Measurements from ENCODE around the gene TUBGCP6.

The TUBGCP6 gene

DNA sequence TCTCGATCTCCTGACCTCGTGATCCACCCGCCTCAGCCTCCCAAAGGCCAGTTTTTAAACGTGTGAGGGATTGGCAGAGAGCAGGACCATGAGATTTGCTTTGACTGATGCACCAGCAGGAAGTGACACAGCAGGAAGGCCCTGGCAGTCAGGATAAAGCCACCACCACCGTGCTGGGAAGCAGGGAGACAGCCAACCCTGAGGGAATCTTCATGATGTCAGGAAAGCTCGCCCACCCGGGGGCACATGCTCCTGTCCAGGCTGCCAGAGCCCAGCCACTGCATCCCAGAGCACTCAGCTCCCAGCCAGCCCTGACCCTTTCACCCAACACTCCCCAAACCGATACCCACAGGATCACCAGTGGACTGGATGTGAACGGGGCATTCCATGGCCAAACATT lies 6.1 kb downstream of the TUBGCP6 start:
- no peak overlapping the region for H3K4me3 ChIP-seq (ENCODE audit: low read depth, low read length)
- TF ChIP-seq, protein P1, sequence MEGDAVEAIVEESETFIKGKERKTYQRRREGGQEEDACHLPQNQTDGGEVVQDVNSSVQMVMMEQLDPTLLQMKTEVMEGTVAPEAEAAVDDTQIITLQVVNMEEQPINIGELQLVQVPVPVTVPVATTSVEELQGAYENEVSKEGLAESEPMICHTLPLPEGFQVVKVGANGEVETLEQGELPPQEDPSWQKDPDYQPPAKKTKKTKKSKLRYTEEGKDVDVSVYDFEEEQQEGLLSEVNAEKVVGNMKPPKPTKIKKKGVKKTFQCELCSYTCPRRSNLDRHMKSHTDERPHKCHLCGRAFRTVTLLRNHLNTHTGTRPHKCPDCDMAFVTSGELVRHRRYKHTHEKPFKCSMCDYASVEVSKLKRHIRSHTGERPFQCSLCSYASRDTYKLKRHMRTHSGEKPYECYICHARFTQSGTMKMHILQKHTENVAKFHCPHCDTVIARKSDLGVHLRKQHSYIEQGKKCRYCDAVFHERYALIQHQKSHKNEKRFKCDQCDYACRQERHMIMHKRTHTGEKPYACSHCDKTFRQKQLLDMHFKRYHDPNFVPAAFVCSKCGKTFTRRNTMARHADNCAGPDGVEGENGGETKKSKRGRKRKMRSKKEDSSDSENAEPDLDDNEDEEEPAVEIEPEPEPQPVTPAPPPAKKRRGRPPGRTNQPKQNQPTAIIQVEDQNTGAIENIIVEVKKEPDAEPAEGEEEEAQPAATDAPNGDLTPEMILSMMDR (IDR thresholded peaks at IDR 0.05; ENCODE audit: low read depth, low read length), result no peak
- H3K4me1 ChIP-seq, result no peaks in the 10 kb centered on the region

DNA sequence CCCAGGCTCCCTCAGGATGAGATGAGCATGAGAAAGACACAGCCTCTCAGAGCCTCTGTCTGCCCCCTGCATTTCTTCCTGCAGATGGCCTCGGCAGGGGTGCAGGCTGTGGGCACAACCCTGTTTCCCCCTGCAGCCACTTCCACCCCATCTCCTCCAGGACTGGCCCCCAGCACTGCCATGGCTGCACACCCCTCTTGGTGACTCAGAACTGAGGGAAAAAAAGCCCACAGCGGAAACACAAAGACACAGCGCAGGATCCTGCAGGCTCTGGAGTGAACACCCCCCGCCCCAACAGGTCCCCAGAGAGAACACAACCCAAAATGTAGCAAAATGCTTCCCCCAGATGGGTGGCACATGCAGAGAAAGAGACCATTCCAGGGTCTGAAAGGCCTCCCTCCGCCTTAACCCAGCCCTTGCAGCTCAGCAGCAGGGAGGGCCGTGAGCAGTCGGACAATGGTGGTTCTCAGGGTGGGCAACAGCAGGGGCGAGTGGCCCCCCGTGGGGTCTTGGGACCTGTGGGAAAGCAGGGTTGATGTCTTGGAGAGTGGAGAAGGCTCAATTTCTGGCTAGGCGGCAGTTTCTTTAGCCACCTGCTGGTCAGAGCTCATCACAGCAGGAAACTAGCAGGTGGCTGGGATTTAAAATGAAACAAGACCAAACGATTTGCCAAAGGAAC lies 8.0 kb downstream of the TUBGCP6 start:
- no peaks in the 10 kb centered on the region for H3K4me1 ChIP-seq
- H3K9me3 ChIP-seq, result no peaks in the 10 kb centered on the region; the same call in 1 of the 2 replicates
- H3K36me3 ChIP-seq, result peaks cover 18% of the 10 kb centered on the region
- peak; percentile 31 for DNase-seq
- no peak overlapping the region for H3K4me3 ChIP-seq (ENCODE audit: low read depth, low read length)
- no peaks in the 10 kb centered on the region for H3K27me3 ChIP-seq
- TF ChIP-seq, protein P1 (IDR thresholded peaks at IDR 0.05; ENCODE audit: low read depth, low read length), result peak; percentile 64

More for the DNA sequence above, 6.1 kb downstream of the TUBGCP6 start:
- no peaks in the 10 kb centered on the region for H3K27me3 ChIP-seq
- peaks cover 12% of the 10 kb centered on the region for H3K36me3 ChIP-seq
- DNase-seq, result no peak
- H3K9me3 ChIP-seq, result no peaks in the 10 kb centered on the region; the same call in 1 of the 2 replicates

DNA sequence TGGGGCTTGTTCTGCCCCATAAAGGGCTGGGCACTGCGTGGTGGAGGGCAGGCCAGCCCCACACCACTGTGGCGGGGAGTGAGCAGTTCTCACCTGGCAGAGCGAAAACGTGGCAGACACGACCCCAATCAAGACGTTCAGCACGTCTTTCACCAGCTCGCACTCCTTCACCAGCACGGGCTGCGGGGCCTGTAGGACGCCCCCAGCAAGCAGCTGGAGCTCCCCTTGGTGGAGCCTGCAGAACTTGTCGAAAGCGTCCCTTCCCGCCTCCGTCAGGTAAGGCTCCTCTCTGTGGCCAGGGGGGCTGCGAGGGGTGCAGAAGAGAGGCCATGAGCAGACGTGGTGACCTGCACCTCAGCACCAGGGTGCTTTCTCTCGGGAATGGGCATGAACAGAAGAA lies 11.6 kb downstream of the TUBGCP6 start:
- no peak for DNase-seq
- H3K4me3 ChIP-seq (ENCODE audit: low read depth, low read length), result no peak overlapping the region
- H3K9me3 ChIP-seq, result no peaks in the 10 kb centered on the region; the same call in 1 of the 2 replicates
- peaks cover 19% of the 10 kb centered on the region for H3K36me3 ChIP-seq
- H3K27me3 ChIP-seq, result no peaks in the 10 kb centered on the region
- TF ChIP-seq, protein P1 (IDR thresholded peaks at IDR 0.05; ENCODE audit: low read depth, low read length), result no peak
- no peaks in the 10 kb centered on the region for H3K4me1 ChIP-seq

DNA sequence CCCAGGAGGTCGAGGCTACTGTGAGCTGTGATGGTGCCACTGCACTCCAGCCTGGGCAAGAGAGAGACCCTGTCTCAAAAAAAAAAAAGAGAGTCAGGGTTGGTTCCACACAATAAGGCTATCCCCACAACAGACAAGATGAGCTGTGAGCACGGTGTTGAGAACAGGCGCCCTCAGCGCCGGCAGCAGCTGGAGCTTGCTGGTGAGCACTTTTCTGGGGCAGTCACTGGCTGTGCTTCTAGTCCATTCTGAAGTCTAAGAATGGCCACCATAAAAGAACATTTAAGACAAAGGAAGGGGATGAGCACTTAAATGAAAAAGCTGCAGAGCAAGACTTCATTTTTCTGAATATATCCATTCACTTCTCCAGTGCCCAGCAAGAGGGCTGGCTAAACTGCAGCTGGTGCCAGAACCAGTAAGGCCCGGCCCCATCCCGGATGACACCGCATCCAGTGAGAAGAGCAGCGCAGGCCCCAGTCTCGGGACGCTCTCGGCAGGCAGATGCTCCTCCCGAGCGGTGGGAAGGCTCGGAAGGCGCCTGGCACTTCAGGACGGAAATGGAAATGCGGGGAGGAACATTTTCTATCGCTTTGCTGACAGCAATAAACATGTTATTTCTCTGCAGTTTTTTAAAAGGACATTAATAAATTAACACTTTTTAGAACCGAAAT lies 12.2 kb downstream of the TUBGCP6 start:
- Histone ChIP-seq H3K4me1 (no peaks in the 10 kb centered on the region), H3K36me3 (peaks cover 20% of the 10 kb centered on the region), H3K27me3 (no peaks in the 10 kb centered on the region), H3K4me3 (ENCODE audit: low read depth, low read length) (no peak overlapping the region), H3K9me3 (no peaks in the 10 kb centered on the region; the same call in 1 of the 2 replicates)
- TF ChIP-seq, protein P1 (IDR thresholded peaks at IDR 0.05; ENCODE audit: low read depth, low read length), result no peak
- DNase-seq, result no peak

DNA sequence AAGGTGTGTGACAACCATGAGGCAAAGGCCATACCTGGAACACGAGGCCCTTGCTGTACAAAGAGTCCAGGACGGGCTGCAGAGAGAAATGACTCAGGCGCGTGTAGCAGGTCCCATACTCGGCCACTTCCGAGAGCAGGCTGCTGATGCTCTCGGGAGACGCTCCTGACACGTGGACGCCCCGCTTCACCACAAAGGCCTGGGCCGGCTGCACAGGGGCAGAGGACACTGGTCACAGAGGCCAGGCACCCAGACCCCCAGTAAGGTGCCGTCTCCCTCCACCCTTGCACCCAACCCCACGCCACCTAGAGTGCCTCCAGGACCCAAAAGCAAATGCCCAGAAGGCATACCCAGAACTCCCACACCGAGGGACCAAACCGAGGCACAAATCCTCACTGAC lies 15.5 kb downstream of the TUBGCP6 start:
- DNase-seq, result no peak
- Histone ChIP-seq H3K4me1 (no peaks in the 10 kb centered on the region), H3K9me3 (no peaks in the 10 kb centered on the region), H3K4me3 (ENCODE audit: low read depth, low read length) (no peak overlapping the region), H3K36me3 (peaks cover 27% of the 10 kb centered on the region), H3K27me3 (no peaks in the 10 kb centered on the region)
- TF ChIP-seq, protein P1 (IDR thresholded peaks at IDR 0.05; ENCODE audit: low read depth, low read length), result no peak

DNA sequence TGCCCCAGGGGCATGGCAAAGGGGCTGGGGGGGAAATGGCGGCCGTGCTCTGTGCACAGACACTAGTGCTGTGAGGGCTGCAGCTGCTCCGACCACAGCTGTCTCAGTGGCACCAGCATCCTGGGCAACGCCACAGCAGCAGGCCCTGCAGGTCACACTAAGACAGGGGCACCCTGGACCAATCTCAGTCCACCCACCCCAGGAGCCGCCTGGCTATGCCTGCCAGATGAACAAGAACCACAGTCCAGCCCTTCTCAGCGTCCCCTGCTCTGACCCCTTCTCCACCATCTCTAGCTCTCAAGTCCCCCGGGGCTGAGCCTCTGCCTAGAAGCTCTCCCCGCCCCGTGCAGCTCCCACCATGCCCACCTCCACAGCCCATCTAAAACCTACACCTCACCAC lies 16.5 kb downstream of the TUBGCP6 start:
- Histone ChIP-seq H3K27me3 (no peaks in the 10 kb centered on the region), H3K4me1 (no peaks in the 10 kb centered on the region), H3K9me3 (no peaks in the 10 kb centered on the region), H3K36me3 (peaks cover 29% of the 10 kb centered on the region), H3K4me3 (ENCODE audit: low read depth, low read length) (no peak overlapping the region)
- DNase-seq, result no peak
- TF ChIP-seq, protein P1 (IDR thresholded peaks at IDR 0.05; ENCODE audit: low read depth, low read length), result no peak

Measured in BE2C (cell line).